Measurements from ENCODE around the gene CLDN19. TPM values are rescaled to one million over a fixed set of nuclear protein-coding genes. Genes with fewer than 3 reads are reported as not detected.
A peak's percentile ranks its signal among the peaks of the same experiment; 100 is the strongest.

CLDN19 gene
- total and polyA plus RNA-seq, 2 of the 8 experiments (the other 6 are each of a cell fraction or from before 2014, with no cell fraction given) = 9.7 to 17.2 TPM

GRCh38 chr1:42741706-42742105 lies 1.7 kb upstream of the CLDN19 start:
- DNase-seq (ENCODE audit: low read depth in 1 of 2, low spot score in 2 of 2) (no peak), FAIRE-seq (no peak)
- H2BK20ac ChIP-seq (ENCODE audit: low read length) = peak overlapping the region; percentile 98; the same call in 1 of the 2 replicates
- H2AFZ ChIP-seq (ENCODE audit: low read length) = no peak overlapping the region
- peak overlapping the region; percentile 93; the same call in 1 of the 2 replicates for H2AK5ac ChIP-seq (ENCODE audit: low read depth, low read length)
- H3K14ac ChIP-seq (ENCODE audit: insufficient read length) = no peak overlapping the region
- POLR2A ChIA-PET (ENCODE audit: partially characterized antibody) = interaction anchor here (0.8 to 3.9 kb wide), 5 partner anchors 24 to 60 kb away, joined by 3 to 32 read pairs (median 3); partner anchors contain the start of genes C1orf50, P3H1 and YBX1
- 0 out of 2 replicates have a peak overlapping the region, but pooled peaks have one; percentile 95 for H2BK15ac ChIP-seq (ENCODE audit: low read length)
- WGBS, 2 experiments (ENCODE audit: extremely low coverage in 1 of 2, insufficient coverage in 1 of 2, insufficient read length in 1 of 2, insufficient replicate concordance in 2 of 2, low coverage in 1 of 2, low lambda C conversion rate in 2 of 2, missing lambda C conversion rate in 1 of 2) = 85% methylated on average over 4 of the region's 4 CpGs; no CpG with 5 or more reads in 1 of the 2 experiments
- H4K8ac ChIP-seq (ENCODE audit: extremely low read depth, insufficient read depth, low read length) = no peak overlapping the region
- H3K27ac ChIP-seq (ENCODE audit: low read depth, low read length) = no peak overlapping the region
- H3K23me2 ChIP-seq (ENCODE audit: low read depth, low read length) = peaks cover 5% of the 10 kb centered on the region; the same call in 1 of the 2 replicates
- H3K56ac ChIP-seq (replicated peaks; ENCODE audit: insufficient read length, low read depth, low read length) = no peak overlapping the region
- H3K9ac ChIP-seq (replicated peaks in 1 of 4; ENCODE audit: extremely low read depth in 1 of 4, low read depth in 3 of 4, low read length in 3 of 4) = no peak overlapping the region
- peaks cover 0 to 38% (median 28%) of the 10 kb centered on the region in 4 experiments; a peak in 6 of 7 replicates for H3K4me1 ChIP-seq (replicated peaks in 1 of 4; ENCODE audit: control insufficient read depth in 3 of 4, insufficient read depth in 4 of 4, low read length in 3 of 4)
- H2BK120ac ChIP-seq (replicated peaks; ENCODE audit: low read depth, low read length) = peak overlapping the region; percentile 78
- no peak overlapping the region for H3K4ac ChIP-seq (replicated peaks; ENCODE audit: insufficient read length, low read depth, low read length)
- peak overlapping the region; percentile 97 for H4K91ac ChIP-seq (replicated peaks; ENCODE audit: insufficient read length, low read length)
- peak overlapping the region; percentile 95 for H3K18ac ChIP-seq (ENCODE audit: extremely low read depth, low read length)
- peaks cover 0 to 2% of the 10 kb centered on the region in 2 experiments for H4K20me1 ChIP-seq (replicated peaks in 1 of 2; ENCODE audit: control insufficient read depth in 1 of 2, insufficient read depth in 2 of 2, low read length in 2 of 2)
- H3K36me3 ChIP-seq (ENCODE audit: control insufficient read depth in 2 of 4, insufficient read depth in 4 of 4, low read length in 3 of 4) = peaks cover 2 to 7% (median 3%) of the 10 kb centered on the region in 4 experiments; a peak in 5 of 8 replicates
- peak overlapping the region; percentile 94; the same call in 1 of the 2 replicates for H2BK5ac ChIP-seq (ENCODE audit: low read depth, low read length)
- peaks cover 3% of the 10 kb centered on the region; the same call in 1 of the 2 replicates for H3K79me1 ChIP-seq (ENCODE audit: low read depth, low read length)
- CTCF ChIA-PET (ENCODE audit: partially characterized antibody) = interaction anchor here (1.2 to 9.8 kb wide), 4 partner anchors 11 to 164 kb away, joined by 4 to 77 read pairs (median 6); partner anchors contain the start of genes C1orf50 and P3H1
- no peaks in the 10 kb centered on the region for H3K9me3 ChIP-seq (ENCODE audit: insufficient read depth in 2 of 2, low read depth in 1 of 2, low read length in 1 of 2)
- no peaks in the 10 kb centered on the region for H3K79me2 ChIP-seq (ENCODE audit: control insufficient read depth in 1 of 2, insufficient read depth in 2 of 2, low read length in 2 of 2)
- H4K5ac ChIP-seq (ENCODE audit: insufficient read length, low read depth, low read length) = no peak overlapping the region
- H2BK12ac ChIP-seq (ENCODE audit: low read depth, low read length) = peak overlapping the region; percentile 99
- H3K23ac ChIP-seq (ENCODE audit: insufficient read length) = no peak overlapping the region
- peak overlapping the region in 1 of 2 experiments; percentile 77; a peak in 1 of 4 replicates for H3K4me2 ChIP-seq (ENCODE audit: insufficient read depth in 1 of 2, low read depth in 2 of 2, low read length in 2 of 2)
- H3K27me3 ChIP-seq (replicated peaks in 1 of 4; ENCODE audit: control insufficient read depth in 3 of 4, extremely low read depth in 1 of 4, insufficient read depth in 3 of 4, low read length in 3 of 4) = no peaks in the 10 kb centered on the region
- no peak overlapping the region for H3K4me3 ChIP-seq (ENCODE audit: extremely low read depth in 1 of 4, insufficient read depth in 2 of 4, low read depth in 3 of 4, low read length in 4 of 4)
- no peak for TF ChIP-seq ASH2L (IDR thresholded peaks at IDR 0.05; ENCODE audit: low read length)
- no peak for TF ChIP-seq TCF12 (IDR thresholded peaks at IDR 0.05; ENCODE audit: low read depth, low read length)
- TF ChIP-seq RNF2 (IDR thresholded peaks at IDR 0.05; ENCODE audit: borderline replicate concordance, low read depth, low read length, missing control alignments, poor library complexity, severe bottlenecking) = no peak
- TF ChIP-seq SP2 (IDR thresholded peaks at IDR 0.05; ENCODE audit: low read length) = no peak
- TF ChIP-seq, protein P1, sequence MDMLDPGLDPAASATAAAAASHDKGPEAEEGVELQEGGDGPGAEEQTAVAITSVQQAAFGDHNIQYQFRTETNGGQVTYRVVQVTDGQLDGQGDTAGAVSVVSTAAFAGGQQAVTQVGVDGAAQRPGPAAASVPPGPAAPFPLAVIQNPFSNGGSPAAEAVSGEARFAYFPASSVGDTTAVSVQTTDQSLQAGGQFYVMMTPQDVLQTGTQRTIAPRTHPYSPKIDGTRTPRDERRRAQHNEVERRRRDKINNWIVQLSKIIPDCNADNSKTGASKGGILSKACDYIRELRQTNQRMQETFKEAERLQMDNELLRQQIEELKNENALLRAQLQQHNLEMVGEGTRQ (IDR thresholded peaks at IDR 0.05; ENCODE audit: low read length) = no peak
- TF ChIP-seq EP300 (IDR thresholded peaks at IDR 0.05; ENCODE audit: borderline replicate concordance in 1 of 2, low read depth in 2 of 2, low read length in 2 of 2) = no peak
- no peak for TF ChIP-seq YY1 (IDR thresholded peaks at IDR 0.05; ENCODE audit: low read depth, low read length)
- no peak for TF ChIP-seq MAX (IDR thresholded peaks at IDR 0.05)
- TF ChIP-seq KDM1A (IDR thresholded peaks at IDR 0.05; ENCODE audit: borderline replicate concordance, low read length) = no peak
- TF ChIP-seq SP1 (IDR thresholded peaks at IDR 0.05; ENCODE audit: low read depth, low read length) = no peak
- TF ChIP-seq BCL11A (IDR thresholded peaks at IDR 0.05; ENCODE audit: low read depth in 2 of 2, low read length in 2 of 2) = no peak

All from H1 (cell line).